Prostate gland (tissue), 2 donors: ENCODE results near the gene NR6A1. TPM values are rescaled to one million over a fixed set of nuclear protein-coding genes. Genes with fewer than 3 reads are reported as not detected.

Source experiments
- DNase-seq: peaks from one replicate; pipeline ENCODE4 v3.0.0-alpha.2; 2019; ENCODE audit warnings: low spot score
- H3K27ac ChIP-seq, 2 donors: fragments of 200-600 bp; sonication (generic); 2 replicates each; pipeline ENCODE4 v1.5.1; 2017 to 2019
- H3K27me3 ChIP-seq: fragments of 200-600 bp; sonication (generic); replicated peaks from 2 replicates; pipeline ENCODE4 v1.5.1; 2019; ENCODE audit not compliant: insufficient read depth
- H3K36me3 ChIP-seq, 2 donors: fragments of 200-600 bp; sonication (generic); 1 replicate in 1 of 2; 2 replicates in 1 of 2; pipeline versions ENCODE4 v1.5.1 to v1.8.1; 2017 to 2019
- H3K4me1 ChIP-seq: fragments of 200-600 bp; sonication (generic); replicated peaks from 2 replicates; pipeline ENCODE4 v1.5.1; 2019
- H3K4me3 ChIP-seq, 2 donors: fragments of 200-600 bp; sonication (generic); 2 replicates each; pipeline ENCODE4 v1.5.1; 2017 to 2019
- H3K9me3 ChIP-seq: fragments of 200-600 bp; sonication (generic); 2 replicates; pipeline ENCODE4 v1.5.1; 2017
- POLR2A ChIP-seq: fragments of 450-650 bp; IDR thresholded peaks from one replicate; pipeline ENCODE4 v1.6.1; 2016; ENCODE audit warnings: antibody characterized with exemption, mild to moderate bottlenecking
- POLR2AphosphoS5 ChIP-seq: sonication (generic); formaldehyde crosslinking; IDR thresholded peaks from one replicate; pipeline ENCODE4 v1.6.1; 2017; ENCODE audit warnings: antibody characterized with exemption
- WGBS: methylation state at CpG from one replicate; pipeline ENCODE4 v1.1.5; 2018; 5-methylcytosine and 5-hydroxymethylcytosine counted together
- intact Hi-C: fragments of 100-400 bp; cut with DNase I; formaldehyde crosslinking; loops from one replicate; pipeline ENCODE4 v1.14.2; 2022
- total RNA-seq, 2 donors: library from RNA; depleted of rRNA; stranded (reverse); fragments of >200 nt; gene quantifications; one replicate each; pipeline ENCODE4 v1.1.0, GENCODE V29; 2016
- TF ChIP-seq, protein P1 (sequence below), 4 experiments: fragments of 200-600 bp in 2 of 4; fragments of 450-650 bp in 2 of 4; sonication (generic) in 2 of 4; IDR thresholded peaks; 1 replicate in 3 of 4; 2 replicates in 1 of 4; pipeline ENCODE4 v1.5.1; 2016 to 2019; ENCODE audit warnings: antibody characterized with exemption in 4 of 4, mild to moderate bottlenecking in 2 of 4, moderate library complexity in 2 of 4

NR6A1 gene
- total RNA-seq, 2 donors from 2014 or later: 1.3 to 53.7 TPM

DNA sequence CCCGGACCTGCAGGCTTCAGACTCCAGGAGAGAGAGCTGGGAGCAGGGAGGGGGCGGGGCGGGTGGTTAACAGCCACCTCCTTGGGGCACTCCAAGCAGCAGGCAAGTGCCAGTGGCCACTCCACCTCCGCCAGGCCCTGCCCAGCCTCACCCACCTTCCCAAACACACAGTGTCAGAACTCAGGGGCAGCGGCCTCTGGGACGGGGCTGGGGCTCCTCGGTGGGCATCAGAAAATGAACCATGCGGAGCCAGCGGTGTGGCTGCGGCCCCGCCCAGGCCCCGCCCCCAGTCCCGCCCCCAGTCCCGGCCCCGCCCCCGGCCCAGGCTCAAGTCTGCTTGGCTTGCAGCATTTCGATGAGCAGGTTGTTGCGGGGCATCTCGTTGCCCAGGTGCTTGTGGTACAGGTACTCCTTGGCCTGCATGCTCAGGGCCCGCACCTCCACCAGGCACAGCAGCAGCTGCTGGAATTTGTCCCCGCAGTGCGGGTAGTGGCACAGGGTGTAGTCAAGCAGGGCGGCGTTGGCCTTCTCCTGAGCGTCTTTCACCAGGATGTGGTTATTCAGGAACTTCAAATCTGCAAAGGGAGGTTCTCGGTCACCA lies 288.6 kb downstream of the NR6A1 start:
- intact Hi-C loops: no loop called here
- Histone ChIP-seq H3K36me3 (no peaks in the 10 kb centered on the region), H3K27ac (no peak overlapping the region), H3K4me3 (no peak overlapping the region), H3K9me3 (no peaks in the 10 kb centered on the region), H3K4me1 (no peaks in the 10 kb centered on the region), H3K27me3 (peaks cover 18% of the 10 kb centered on the region)
- WGBS: 35% methylated on average over 25 of the region's 26 CpGs
- TF ChIP-seq, protein P1, sequence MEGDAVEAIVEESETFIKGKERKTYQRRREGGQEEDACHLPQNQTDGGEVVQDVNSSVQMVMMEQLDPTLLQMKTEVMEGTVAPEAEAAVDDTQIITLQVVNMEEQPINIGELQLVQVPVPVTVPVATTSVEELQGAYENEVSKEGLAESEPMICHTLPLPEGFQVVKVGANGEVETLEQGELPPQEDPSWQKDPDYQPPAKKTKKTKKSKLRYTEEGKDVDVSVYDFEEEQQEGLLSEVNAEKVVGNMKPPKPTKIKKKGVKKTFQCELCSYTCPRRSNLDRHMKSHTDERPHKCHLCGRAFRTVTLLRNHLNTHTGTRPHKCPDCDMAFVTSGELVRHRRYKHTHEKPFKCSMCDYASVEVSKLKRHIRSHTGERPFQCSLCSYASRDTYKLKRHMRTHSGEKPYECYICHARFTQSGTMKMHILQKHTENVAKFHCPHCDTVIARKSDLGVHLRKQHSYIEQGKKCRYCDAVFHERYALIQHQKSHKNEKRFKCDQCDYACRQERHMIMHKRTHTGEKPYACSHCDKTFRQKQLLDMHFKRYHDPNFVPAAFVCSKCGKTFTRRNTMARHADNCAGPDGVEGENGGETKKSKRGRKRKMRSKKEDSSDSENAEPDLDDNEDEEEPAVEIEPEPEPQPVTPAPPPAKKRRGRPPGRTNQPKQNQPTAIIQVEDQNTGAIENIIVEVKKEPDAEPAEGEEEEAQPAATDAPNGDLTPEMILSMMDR (IDR thresholded peaks at IDR 0.05): no peak
- TF ChIP-seq POLR2A (no peak), POLR2AphosphoS5 (no peak)
- no peak for DNase-seq

DNA sequence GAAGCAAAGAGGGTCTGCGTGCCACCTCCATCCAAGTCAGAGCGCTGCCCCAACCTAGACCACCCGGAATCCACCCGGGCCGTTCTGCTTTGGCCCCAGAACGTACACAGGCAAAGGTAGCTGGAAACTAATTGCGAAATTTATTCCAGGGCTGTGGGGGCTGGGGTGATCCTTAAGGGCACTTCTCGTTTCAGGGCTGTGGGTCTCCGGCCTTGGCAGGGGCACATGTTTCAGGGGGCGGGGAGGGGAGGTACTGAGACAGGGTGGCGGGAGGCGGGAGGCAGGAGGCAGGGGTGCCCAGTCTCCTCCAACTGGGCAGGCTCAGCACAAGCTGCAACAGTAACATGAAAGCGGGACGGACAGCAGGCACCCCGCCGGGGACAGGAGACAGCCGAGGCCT lies 290.0 kb downstream of the NR6A1 start:
- TF ChIP-seq, protein P1 (IDR thresholded peaks at IDR 0.05): no peak
- TF ChIP-seq POLR2AphosphoS5 (no peak), POLR2A (no peak)
- peaks cover 21% of the 10 kb centered on the region for H3K27me3 ChIP-seq
- no peak overlapping the region for H3K27ac ChIP-seq
- no peaks in the 10 kb centered on the region for H3K4me1 ChIP-seq
- no peaks in the 10 kb centered on the region for H3K9me3 ChIP-seq
- WGBS: 68% methylated on average over 13 of the region's 17 CpGs
- no peaks in the 10 kb centered on the region for H3K36me3 ChIP-seq
- intact Hi-C loops: no loop called here
- DNase-seq: no peak
- H3K4me3 ChIP-seq: no peak overlapping the region

DNA sequence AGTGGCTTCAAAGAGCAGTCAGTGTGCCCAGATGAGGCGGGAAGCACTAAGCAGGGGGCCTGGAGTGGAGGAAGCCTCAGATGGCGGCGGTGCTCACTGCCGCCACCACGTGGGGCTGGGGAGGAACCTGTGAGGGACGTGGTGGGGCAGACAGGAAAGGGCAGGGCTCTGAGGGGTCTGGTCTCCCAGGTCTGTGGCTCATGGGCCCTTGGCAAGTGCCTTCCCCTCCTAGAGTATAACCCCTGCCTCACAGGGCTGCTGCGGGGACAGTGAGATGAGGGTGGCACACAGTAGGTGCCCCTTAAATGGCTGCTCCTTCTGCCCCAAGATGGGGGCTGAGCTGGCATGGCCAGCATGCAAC lies 290.5 kb downstream of the NR6A1 start:
- H3K27me3 ChIP-seq: peaks cover 20% of the 10 kb centered on the region

DNA sequence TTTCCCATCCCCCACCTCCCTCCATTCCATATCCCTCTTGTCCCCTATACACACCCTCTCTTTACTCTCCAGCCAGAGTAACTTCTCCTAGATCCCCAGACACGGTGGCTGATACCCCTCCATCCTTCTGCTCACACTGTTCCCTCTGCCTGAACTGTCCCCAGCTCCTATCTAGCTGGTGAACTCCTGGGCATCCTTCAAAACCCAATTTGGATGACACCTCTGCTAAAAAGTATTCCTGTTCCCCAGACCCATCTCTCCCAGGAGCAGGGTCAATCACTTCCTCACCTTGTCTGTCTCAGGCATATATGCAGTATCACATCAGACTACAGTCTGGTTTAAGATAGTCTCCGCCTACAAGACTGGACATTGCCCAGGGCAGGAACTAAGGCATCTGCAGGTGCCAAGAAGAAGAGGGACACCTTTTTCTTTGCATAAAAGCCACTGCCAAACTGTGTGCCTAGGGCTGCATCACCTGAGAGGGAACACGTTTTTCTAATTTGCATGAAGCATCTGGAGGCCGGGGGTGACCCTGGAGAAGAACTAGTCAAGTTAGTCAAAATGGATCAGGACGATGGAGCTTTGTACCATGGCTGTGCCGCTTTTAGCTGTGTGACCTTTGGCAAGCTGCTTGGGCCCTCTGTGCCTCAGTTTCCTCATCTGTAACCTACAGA lies 291.0 kb downstream of the NR6A1 start:
- peaks cover 20% of the 10 kb centered on the region for H3K27me3 ChIP-seq
- no peak for DNase-seq
- intact Hi-C loops: no loop called here
- no peak overlapping the region for H3K27ac ChIP-seq
- no peak overlapping the region for H3K4me3 ChIP-seq
- H3K36me3 ChIP-seq: no peaks in the 10 kb centered on the region
- H3K9me3 ChIP-seq: no peaks in the 10 kb centered on the region
- WGBS: 86% methylated on average over 6 of the region's 6 CpGs
- H3K4me1 ChIP-seq: no peaks in the 10 kb centered on the region
- TF ChIP-seq, protein P1 (IDR thresholded peaks at IDR 0.05): no peak
- TF ChIP-seq POLR2A: no peak
- no peak for TF ChIP-seq POLR2AphosphoS5

More for the DNA sequence above, 290.5 kb downstream of the NR6A1 start:
- TF ChIP-seq POLR2AphosphoS5 (no peak), POLR2A (no peak)
- TF ChIP-seq, protein P1 (IDR thresholded peaks at IDR 0.05): no peak
- Histone ChIP-seq H3K36me3 (no peaks in the 10 kb centered on the region), H3K4me1 (no peaks in the 10 kb centered on the region), H3K27ac (no peak overlapping the region), H3K9me3 (no peaks in the 10 kb centered on the region), H3K4me3 (no peak overlapping the region)
- intact Hi-C loops: no loop called here
- 40% methylated on average over 7 of the region's 7 CpGs for WGBS
- DNase-seq: no peak

DNA sequence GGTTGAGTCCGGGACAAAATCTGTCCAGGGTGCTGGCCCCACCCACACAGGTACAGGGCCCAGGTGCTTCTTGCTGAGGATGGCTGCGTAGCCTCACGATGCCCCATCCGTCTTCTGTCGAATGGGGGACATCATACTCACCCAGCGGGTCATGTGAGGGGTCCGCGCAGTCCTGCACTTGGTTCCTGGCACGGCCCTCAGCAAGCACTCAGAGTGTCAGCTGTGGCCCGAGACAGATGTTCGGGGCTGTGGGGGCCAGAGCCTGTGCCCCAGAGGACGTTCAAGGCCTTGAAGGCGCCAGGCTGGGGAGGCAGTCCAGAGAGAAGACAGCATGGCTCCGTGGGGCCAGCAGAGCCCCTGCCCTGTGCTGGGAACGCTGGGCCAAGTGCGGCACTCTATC lies 291.7 kb downstream of the NR6A1 start:
- TF ChIP-seq POLR2AphosphoS5 (no peak), POLR2A (no peak)
- TF ChIP-seq, protein P1 (IDR thresholded peaks at IDR 0.05): no peak
- Histone ChIP-seq H3K9me3 (no peaks in the 10 kb centered on the region), H3K4me3 (no peak overlapping the region), H3K27ac (no peak overlapping the region), H3K27me3 (peaks cover 20% of the 10 kb centered on the region), H3K36me3 (no peaks in the 10 kb centered on the region), H3K4me1 (no peaks in the 10 kb centered on the region)
- 92% methylated on average over 15 of the region's 16 CpGs for WGBS
- intact Hi-C loops: no loop called here
- no peak for DNase-seq
